HG03565 (cell line): ENCODE results near the gene ZC3H4.
A peak's percentile ranks its signal among the peaks of the same experiment; 100 is the strongest.
"Not testable (repeated sequence)": the region's sequence is repeated elsewhere in the genome, so short reads cannot be mapped to it uniquely, and the experiment has no call there.

ENCODE experiments used
- ATAC-seq: cut with Tn5 transposase; IDR thresholded peaks from one replicate; pipeline ENCODE4 v1.9.1; 2021; ENCODE audit warnings: mild to moderate bottlenecking, moderate library complexity; ENCODE audit not compliant: unreplicated experiment

Gene ZC3H4

GRCh38 chr19:47112997-47113849 lies at the start of gene ZC3H4:
ZC3H4 (minus strand) TSS chr19:47113776; CDS start chr19:47112584, 1,192 bp downstream.
- ATAC-seq, result peak; percentile 77

GRCh38 chr19:47161876-47162489 lies 48.4 kb upstream of the ZC3H4 start:
- ATAC-seq, result no peak

GRCh38 chr19:47158879-47159503 lies 45.4 kb upstream of the ZC3H4 start:
- ATAC-seq, result no peak

GRCh38 chr19:47158367-47158791 lies 44.8 kb upstream of the ZC3H4 start:
- no peak for ATAC-seq

GRCh38 chr19:47157431-47158321 lies 44.1 kb upstream of the ZC3H4 start:
- no peak for ATAC-seq

- no peak for ATAC-seq
Observed at GRCh38 chr19:47156861-47157430, 43.4 kb upstream of the ZC3H4 start.

GRCh38 chr19:47155148-47155547 lies 41.6 kb upstream of the ZC3H4 start:
- ATAC-seq, result no peak

GRCh38 chr19:47153266-47153665 lies 39.7 kb upstream of the ZC3H4 start:
- no peak for ATAC-seq

GRCh38 chr19:47152632-47153031 lies 39.1 kb upstream of the ZC3H4 start:
- no peak for ATAC-seq

- no peak for ATAC-seq
Observed at GRCh38 chr19:47152205-47152604, 38.6 kb upstream of the ZC3H4 start.

- no peak for ATAC-seq
Observed at GRCh38 chr19:47151627-47152026, 38.1 kb upstream of the ZC3H4 start.

GRCh38 chr19:47146920-47147319 lies 33.3 kb upstream of the ZC3H4 start:
- no peak for ATAC-seq

GRCh38 chr19:47145639-47146486 lies 32.3 kb upstream of the ZC3H4 start:
- ATAC-seq, result no peak

- no peak for ATAC-seq
Observed at GRCh38 chr19:47144630-47145029, 31.1 kb upstream of the ZC3H4 start.

- ATAC-seq, result no peak
Observed at GRCh38 chr19:47143322-47144073, 29.9 kb upstream of the ZC3H4 start.

- ATAC-seq, result no peak
Observed at GRCh38 chr19:47142779-47143178, 29.2 kb upstream of the ZC3H4 start.

- ATAC-seq, result no peak
Observed at GRCh38 chr19:47141695-47142094, 28.1 kb upstream of the ZC3H4 start.

GRCh38 chr19:47141252-47141651 lies 27.7 kb upstream of the ZC3H4 start:
- ATAC-seq, result not testable (repeated sequence)

GRCh38 chr19:47135156-47135555 lies 21.6 kb upstream of the ZC3H4 start:
- no peak for ATAC-seq
